Body of pancreas (tissue), 4 donors: ENCODE data around the gene NDUFC1. TPM values are rescaled to one million over a fixed set of nuclear protein-coding genes. Genes with fewer than 3 reads are reported as not detected.

Source experiments
- ATAC-seq: fragments of 150-250 bp; one replicate; pipeline ENCODE4 v1.9.1; 2016
- DNase-seq, 4 donors: peaks; one replicate each; pipeline ENCODE4 v3.0.0-alpha.2; 2019
- H3K27ac ChIP-seq, 4 donors: fragments of 200-600 bp; sonication (generic); 1 replicate in 3 of 4; 2 replicates in 1 of 4; pipeline versions ENCODE4 v1.5.1 to v1.6.1; 2016 to 2019; ENCODE audit warnings: mild to moderate bottlenecking in 1 of 4, mixed read lengths in 1 of 4, moderate library complexity in 1 of 4
- H3K27me3 ChIP-seq, 2 donors: fragments of 200-600 bp; sonication (generic); one replicate each; pipeline ENCODE4 v1.6.0; 2016; ENCODE audit warnings: mild to moderate bottlenecking in 1 of 2
- H3K36me3 ChIP-seq, 2 donors: fragments of 200-600 bp; sonication (generic); replicated peaks in 1 of 2; 2 replicates each; pipeline ENCODE4 v1.5.1; 2016; ENCODE audit warnings: low read depth in 2 of 2; ENCODE audit not compliant: insufficient read depth in 1 of 2
- H3K4me1 ChIP-seq: fragments of 200-600 bp; sonication (generic); one replicate; pipeline ENCODE4 v1.6.0; 2016
- H3K4me3 ChIP-seq, 2 donors: fragments of 200-600 bp; sonication (generic); 1 replicate in 1 of 2; 2 replicates in 1 of 2; pipeline ENCODE4 v1.5.1; 2016 to 2019
- H3K9me3 ChIP-seq, 3 donors: fragments of 200-600 bp; sonication (generic); 1 replicate in 2 of 3; 2 replicates in 1 of 3; pipeline ENCODE4 v1.5.1; 2016
- CTCF ChIP-seq, 7 experiments: fragments of 450-650 bp in 4 of 7; fragments of 200-600 bp in 3 of 7; sonication (generic) in 3 of 7; IDR thresholded peaks; one replicate each; pipeline ENCODE4 v1.5.1; 2016 to 2019; ENCODE audit warnings: antibody characterized with exemption in 7 of 7
- POLR2A ChIP-seq, 3 donors: fragments of 450-650 bp; IDR thresholded peaks; one replicate each; pipeline ENCODE4 v1.6.1; 2016; ENCODE audit warnings: antibody characterized with exemption in 3 of 3, mild to moderate bottlenecking in 2 of 3
- WGBS, 2 donors: methylation state at CpG; one replicate each; pipeline ENCODE4 v1.1.5; 2017; 5-methylcytosine and 5-hydroxymethylcytosine counted together
- intact Hi-C: fragments of 100-400 bp; cut with DNase I; formaldehyde crosslinking; loops from one replicate; pipeline ENCODE4 v1.15.1; 2023
- total RNA-seq, 2 donors: library from RNA; depleted of rRNA; stranded (reverse); fragments of >200 nt; gene quantifications; one replicate each; pipeline ENCODE4 v1.1.0, GENCODE V29; 2016

The NDUFC1 gene
- total RNA-seq, 2 donors from 2014 or later: 16.5 to 24.1 TPM

- no peak for ATAC-seq
- H3K4me1 ChIP-seq: peaks cover 8% of the 10 kb centered on the region
- no peaks in the 10 kb centered on the region for H3K36me3 ChIP-seq
- 92 to 97% methylated on average over 1 of the region's 1 CpG for WGBS, 2 donors
- H3K27ac ChIP-seq: no peak overlapping the region
- TF ChIP-seq CTCF (IDR thresholded peaks at IDR 0.05) (no peak), POLR2A (IDR thresholded peaks at IDR 0.05) (no peak)
- no peaks in the 10 kb centered on the region for H3K9me3 ChIP-seq
- H3K27me3 ChIP-seq: peaks cover 0 to 10% of the 10 kb centered on the region in 2 donors
- no peak overlapping the region for H3K4me3 ChIP-seq
- DNase-seq: no peak
- intact Hi-C loops: no loop called here
Measured at GRCh38 chr4:139274790-139275189, 27.5 kb downstream of the NDUFC1 start.

- no peak overlapping the region for H3K27ac ChIP-seq
- peaks cover 0 to under 1% of the 10 kb centered on the region in 2 donors for H3K27me3 ChIP-seq
- WGBS, 2 donors: 74 to 78% methylated on average over 1 of the region's 1 CpG
- H3K4me3 ChIP-seq: no peak overlapping the region
- H3K4me1 ChIP-seq: no peaks in the 10 kb centered on the region
- no peaks in the 10 kb centered on the region for H3K9me3 ChIP-seq
- ATAC-seq (no peak), DNase-seq (no peak)
- TF ChIP-seq POLR2A (IDR thresholded peaks at IDR 0.05) (no peak), CTCF (IDR thresholded peaks at IDR 0.05) (no peak)
- intact Hi-C loops: no loop called here
- H3K36me3 ChIP-seq: no peaks in the 10 kb centered on the region
Measured at GRCh38 chr4:139273835-139274234, 28.4 kb downstream of the NDUFC1 start.

GRCh38 chr4:139267301-139267700, 35.0 kb downstream of the NDUFC1 start:
- intact Hi-C loops: no loop called here
- Histone ChIP-seq H3K4me3 (no peak overlapping the region), H3K27me3 (no peaks in the 10 kb centered on the region), H3K4me1 (peaks cover 18% of the 10 kb centered on the region), H3K27ac (no peak overlapping the region), H3K9me3 (no peaks in the 10 kb centered on the region), H3K36me3 (no peaks in the 10 kb centered on the region)
- WGBS, 2 donors: 97 to 98% methylated on average over 1 of the region's 1 CpG
- ATAC-seq (no peak), DNase-seq (no peak)
- TF ChIP-seq POLR2A (IDR thresholded peaks at IDR 0.05) (no peak), CTCF (IDR thresholded peaks at IDR 0.05) (no peak)

- TF ChIP-seq POLR2A (IDR thresholded peaks at IDR 0.05): no peak
- no peak for TF ChIP-seq CTCF (IDR thresholded peaks at IDR 0.05)
- intact Hi-C loops: no loop called here
- H3K9me3 ChIP-seq: no peaks in the 10 kb centered on the region
- H3K4me1 ChIP-seq: peaks cover 18% of the 10 kb centered on the region
- no peaks in the 10 kb centered on the region for H3K36me3 ChIP-seq
- H3K4me3 ChIP-seq: no peak overlapping the region
- no peaks in the 10 kb centered on the region for H3K27me3 ChIP-seq
- H3K27ac ChIP-seq: peak overlapping the region in 2 of 4 donors; percentile 15 to 60
- WGBS, 2 donors: 10 to 12% methylated on average over 14 of the region's 14 CpGs
- peak; percentile 68 for ATAC-seq
- DNase-seq: peak; percentile 34 to 67 (median 60)
Measured at GRCh38 chr4:139266583-139267257, 35.6 kb downstream of the NDUFC1 start.

- Histone ChIP-seq H3K27me3 (no peaks in the 10 kb centered on the region), H3K4me1 (peaks cover 18% of the 10 kb centered on the region), H3K4me3 (no peak overlapping the region), H3K27ac (peak overlapping the region in 2 of 4 donors; percentile 15 to 60), H3K9me3 (no peaks in the 10 kb centered on the region), H3K36me3 (no peaks in the 10 kb centered on the region)
- TF ChIP-seq POLR2A (IDR thresholded peaks at IDR 0.05) (no peak), CTCF (IDR thresholded peaks at IDR 0.05) (no peak)
- WGBS, 2 donors: 0% methylated on average over 1 of the region's 1 CpG
- intact Hi-C loops: no loop called here
- ATAC-seq (no peak), DNase-seq (no peak)
Measured at GRCh38 chr4:139266208-139266582, 36.1 kb downstream of the NDUFC1 start.
